HG02610 (cell line): ENCODE data around the gene LAMC2.
"Not testable (repeated sequence)": the region's sequence is repeated elsewhere in the genome, so short reads cannot be mapped to it uniquely, and the experiment has no call there.

Source experiments
- ATAC-seq: cut with Tn5 transposase; IDR thresholded peaks from one replicate; pipeline ENCODE4 v1.9.1; 2021; ENCODE audit warnings: mild to moderate bottlenecking, moderate library complexity; ENCODE audit not compliant: unreplicated experiment

LAMC2 gene

DNA sequence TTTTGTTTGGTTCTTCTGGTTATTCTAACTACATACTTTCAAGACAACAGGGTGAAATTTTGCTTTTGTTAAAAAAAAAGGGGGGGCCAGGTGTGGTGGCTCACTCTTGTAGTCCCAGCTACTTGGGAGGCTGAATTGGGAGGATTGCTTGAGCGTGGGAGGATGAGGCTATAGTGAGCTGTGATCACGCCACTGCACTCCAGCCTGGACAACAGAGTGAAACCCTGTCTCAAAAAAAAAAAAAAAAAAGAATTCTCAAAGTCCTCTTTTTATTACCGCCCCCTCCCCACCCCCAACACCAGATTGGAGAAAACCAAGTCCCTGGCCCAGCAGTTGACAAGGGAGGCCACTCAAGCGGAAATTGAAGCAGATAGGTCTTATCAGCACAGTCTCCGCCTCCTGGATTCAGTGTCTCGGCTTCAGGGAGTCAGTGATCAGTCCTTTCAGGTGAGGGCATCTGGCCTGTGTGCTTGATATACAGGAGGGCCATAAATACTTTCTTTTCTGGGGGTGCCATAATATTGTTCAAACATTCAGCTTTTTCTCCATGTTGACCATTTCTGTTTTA lies 50.2 kb downstream of the LAMC2 start:
- ATAC-seq, result no peak

DNA sequence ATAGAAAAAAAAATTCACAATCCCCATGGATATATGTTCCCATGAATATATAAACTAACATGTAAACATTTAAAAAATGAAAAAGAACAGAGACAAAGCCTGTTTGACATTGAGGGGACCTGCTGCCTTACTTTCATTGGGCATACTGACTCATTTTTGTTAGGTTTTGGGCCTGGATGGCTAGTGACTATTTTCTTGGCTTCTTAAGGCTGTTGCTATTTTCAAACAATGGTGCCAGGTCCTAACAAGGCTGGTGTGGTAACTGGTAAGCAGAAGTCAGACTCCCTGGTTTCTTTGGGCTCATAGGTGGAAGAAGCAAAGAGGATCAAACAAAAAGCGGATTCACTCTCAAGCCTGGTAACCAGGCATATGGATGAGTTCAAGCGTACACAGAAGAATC lies 51.0 kb downstream of the LAMC2 start:
- no peak for ATAC-seq

DNA sequence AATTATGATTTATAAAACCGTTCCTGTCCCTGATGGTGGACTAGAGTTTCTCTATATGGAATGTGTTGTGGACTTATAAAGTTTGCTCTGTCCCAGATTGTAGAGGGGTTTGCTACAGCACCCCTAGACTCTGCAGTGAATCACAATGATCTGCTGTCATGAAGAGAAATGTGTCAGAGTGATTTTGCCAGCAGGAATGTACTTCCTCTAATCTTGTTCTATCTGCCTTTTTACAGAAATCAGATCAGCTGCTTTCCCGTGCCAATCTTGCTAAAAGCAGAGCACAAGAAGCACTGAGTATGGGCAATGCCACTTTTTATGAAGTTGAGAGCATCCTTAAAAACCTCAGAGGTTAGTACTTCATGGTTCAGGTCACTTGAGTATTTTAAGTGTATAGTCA lies 52.0 kb downstream of the LAMC2 start:
- ATAC-seq, result no peak

DNA sequence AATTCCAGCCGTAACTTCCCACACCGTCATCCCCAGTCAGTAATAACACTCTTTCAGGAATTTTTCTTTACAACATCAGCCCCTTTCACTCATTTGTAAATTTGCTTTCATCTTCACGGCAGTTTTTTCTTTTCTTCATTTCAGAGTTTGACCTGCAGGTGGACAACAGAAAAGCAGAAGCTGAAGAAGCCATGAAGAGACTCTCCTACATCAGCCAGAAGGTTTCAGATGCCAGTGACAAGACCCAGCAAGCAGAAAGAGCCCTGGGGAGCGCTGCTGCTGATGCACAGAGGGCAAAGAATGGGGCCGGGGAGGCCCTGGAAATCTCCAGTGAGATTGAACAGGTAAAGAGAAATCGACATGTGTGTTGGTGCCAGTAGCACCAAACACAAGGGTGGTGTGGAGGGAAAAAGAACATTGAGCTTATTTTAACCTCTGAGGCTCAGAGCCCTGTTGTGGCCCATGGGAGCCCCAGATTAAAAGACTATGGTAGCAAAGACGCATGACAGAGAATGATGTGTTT lies 53.2 kb downstream of the LAMC2 start:
- ATAC-seq, result no peak

DNA sequence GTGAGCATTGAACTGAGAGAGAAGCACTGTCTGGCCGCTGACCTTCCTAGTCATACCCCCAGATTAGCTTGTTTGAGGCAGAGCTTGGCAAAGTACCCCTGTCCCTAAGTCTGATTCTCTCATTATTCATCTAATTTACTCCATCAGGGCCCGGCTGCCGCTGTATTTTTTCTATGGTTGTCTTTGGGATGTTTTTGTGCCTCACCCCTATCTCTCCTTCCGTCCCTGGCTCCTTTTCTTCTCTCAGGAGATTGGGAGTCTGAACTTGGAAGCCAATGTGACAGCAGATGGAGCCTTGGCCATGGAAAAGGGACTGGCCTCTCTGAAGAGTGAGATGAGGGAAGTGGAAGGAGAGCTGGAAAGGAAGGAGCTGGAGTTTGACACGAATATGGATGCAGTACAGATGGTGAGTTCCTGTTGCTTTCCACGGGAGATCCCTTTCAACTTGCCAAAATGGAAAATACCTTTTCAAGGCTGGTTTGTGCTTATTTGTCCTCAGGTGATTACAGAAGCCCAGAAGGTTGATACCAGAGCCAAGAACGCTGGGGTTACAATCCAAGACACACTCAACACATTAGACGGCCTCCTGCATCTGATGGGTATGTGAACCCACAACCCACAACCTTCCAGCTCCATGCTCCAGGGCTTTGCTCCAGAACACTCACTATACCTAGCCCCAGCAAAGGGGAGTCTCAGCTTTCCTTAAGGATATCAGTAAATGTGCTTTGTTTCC lies 53.9 kb downstream of the LAMC2 start:
- ATAC-seq, result no peak

DNA sequence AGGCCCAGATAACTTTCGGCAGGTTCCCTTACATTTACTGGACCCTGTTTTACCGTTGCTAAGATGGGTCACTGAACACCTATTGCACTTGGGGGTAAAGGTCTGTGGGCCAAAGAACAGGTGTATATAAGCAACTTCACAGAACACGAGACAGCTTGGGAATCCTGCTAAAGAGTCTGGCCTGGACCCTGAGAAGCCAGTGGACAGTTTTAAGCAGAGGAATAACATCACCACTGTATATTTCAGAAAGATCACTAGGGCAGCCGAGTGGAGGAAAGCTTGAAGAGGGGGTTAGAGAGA lies 54.4 kb downstream of the LAMC2 start:
- ATAC-seq, result no peak

DNA sequence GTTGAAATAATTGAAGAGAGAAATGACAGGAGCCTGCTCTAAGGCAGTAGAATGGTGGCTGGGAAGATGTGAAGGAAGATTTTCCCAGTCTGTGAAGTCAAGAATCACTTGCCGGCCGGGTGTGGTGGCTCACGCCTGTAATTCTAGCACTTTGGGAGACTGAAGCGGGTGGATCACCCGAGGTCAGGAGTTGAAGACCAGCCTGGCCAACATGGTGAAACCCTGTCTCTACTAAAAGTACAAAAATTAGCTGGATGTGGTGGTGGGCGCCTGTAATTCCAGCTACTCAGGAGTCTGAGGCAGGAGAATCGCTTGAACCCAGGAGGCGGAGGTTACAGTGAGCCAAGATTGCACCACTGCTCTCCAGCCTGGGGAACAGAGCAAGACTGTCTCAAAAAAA lies 54.8 kb downstream of the LAMC2 start:
- not testable (repeated sequence) for ATAC-seq

DNA sequence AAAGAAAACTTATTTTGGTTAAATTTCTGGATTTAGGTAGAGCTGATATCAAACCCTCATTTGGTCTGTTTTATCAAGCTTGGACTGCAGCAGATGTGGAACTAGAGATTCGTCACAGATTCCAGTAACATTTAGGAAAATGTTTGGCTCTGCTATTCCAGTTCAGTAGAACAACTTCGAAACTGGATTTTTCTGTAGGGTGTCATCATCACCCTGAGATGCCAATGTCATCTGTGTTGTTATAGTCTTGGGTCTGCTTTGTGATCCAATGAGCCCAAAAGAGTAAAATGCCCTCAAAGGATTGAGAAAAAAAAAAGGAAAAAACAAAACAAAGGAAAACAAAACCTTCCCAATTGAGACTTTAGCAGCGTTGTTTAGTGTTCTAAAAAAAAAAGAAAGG lies 55.4 kb downstream of the LAMC2 start:
- ATAC-seq, result no peak

DNA sequence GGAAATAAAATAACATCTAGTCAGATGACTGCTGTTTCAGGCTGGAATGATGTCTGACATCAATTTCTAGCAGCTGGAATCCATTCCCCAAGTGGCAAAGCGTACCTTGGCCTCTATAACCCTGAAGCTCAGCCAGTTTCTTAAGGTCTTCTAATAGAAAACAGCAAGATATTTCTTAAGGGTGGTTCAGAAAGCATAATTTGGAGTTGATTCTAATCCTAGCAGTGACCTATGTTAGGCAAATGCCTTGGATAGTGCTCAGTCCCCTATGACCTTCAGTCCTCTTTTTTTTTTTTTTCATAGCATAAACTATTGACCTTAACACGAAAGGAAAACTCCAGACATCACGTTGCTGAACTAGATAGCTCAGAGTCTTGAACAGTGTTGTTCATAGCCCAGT lies 56.5 kb downstream of the LAMC2 start:
- ATAC-seq, result no peak

DNA sequence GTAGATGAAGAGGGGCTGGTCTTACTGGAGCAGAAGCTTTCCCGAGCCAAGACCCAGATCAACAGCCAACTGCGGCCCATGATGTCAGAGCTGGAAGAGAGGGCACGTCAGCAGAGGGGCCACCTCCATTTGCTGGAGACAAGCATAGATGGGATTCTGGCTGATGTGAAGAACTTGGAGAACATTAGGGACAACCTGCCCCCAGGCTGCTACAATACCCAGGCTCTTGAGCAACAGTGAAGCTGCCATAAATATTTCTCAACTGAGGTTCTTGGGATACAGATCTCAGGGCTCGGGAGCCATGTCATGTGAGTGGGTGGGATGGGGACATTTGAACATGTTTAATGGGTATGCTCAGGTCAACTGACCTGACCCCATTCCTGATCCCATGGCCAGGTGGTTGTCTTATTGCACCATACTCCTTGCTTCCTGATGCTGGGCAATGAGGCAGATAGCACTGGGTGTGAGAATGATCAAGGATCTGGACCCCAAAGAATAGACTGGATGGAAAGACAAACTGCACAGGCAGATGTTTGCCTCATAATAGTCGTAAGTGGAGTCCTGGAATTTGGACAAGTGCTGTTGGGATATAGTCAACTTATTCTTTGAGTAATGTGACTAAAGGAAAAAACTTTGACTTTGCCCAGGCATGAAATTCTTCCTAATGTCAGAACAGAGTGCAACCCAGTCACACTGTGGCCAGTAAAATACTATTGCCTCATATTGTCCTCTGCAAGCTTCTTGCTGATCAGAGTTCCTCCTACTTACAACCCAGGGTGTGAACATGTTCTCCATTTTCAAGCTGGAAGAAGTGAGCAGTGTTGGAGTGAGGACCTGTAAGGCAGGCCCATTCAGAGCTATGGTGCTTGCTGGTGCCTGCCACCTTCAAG lies 57.3 kb downstream of the LAMC2 start:
- ATAC-seq, result no peak

DNA sequence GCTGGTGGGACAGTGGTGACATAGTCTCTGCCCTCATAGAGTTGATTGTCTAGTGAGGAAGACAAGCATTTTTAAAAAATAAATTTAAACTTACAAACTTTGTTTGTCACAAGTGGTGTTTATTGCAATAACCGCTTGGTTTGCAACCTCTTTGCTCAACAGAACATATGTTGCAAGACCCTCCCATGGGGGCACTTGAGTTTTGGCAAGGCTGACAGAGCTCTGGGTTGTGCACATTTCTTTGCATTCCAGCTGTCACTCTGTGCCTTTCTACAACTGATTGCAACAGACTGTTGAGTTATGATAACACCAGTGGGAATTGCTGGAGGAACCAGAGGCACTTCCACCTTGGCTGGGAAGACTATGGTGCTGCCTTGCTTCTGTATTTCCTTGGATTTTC lies 58.4 kb downstream of the LAMC2 start:
- ATAC-seq, result no peak

DNA sequence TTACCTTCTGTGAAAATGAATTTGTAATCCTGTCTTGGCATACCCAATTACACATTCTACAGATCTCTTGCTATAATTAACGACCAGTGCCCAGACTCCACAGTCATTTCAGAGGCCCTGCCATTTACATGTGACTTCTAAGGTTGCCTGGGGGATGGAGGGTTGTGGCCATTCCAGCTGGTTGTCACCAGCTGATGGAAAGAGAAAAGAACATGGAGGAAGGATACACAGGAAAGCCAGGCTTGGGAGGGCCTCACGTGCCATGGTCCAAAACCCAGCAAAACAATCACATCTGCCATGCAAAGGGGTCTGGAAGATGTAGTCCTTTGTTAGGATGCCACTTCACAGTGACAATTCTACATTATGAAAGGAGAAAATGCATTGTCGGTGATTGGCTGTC lies 59.3 kb downstream of the LAMC2 start:
- ATAC-seq, result no peak

DNA sequence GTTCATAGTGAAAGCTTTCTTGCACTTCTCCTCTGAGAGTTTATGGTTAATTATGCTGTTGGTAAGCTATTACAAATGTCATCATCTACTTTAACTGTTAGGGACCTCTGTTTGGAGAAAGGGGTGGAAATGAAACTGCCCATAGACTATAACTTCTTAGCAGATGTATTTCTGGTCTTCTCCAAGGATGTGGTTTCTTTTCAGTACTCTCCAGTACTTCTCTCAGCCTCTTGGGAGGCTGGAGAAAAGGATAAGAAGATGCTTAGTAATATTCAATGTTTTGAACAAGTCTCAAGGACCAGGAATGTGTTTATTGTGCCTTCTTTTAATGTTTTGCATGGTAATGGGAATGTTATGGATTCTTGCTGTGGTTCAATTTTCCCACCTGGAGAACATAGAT lies 60.4 kb downstream of the LAMC2 start:
- no peak for ATAC-seq

DNA sequence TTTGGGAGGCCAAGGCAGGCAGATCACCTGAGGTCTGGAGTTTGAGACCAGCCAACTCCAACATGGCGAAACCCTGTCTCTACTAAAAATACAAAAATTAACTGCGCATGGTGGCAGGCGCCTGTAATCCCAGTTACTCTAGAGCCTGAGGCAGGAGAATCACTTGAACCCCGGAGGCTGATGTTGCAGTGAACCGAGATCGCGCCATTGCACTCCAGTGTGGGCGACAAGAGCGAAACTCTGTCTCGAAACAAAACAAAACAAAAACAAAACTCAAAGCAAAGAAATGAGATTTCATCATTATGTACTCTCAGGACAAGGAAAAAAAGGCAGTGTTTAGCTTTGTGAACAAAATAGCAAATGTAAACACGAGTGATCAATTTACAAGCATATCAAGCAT lies 61.0 kb downstream of the LAMC2 start:
- no peak for ATAC-seq

DNA sequence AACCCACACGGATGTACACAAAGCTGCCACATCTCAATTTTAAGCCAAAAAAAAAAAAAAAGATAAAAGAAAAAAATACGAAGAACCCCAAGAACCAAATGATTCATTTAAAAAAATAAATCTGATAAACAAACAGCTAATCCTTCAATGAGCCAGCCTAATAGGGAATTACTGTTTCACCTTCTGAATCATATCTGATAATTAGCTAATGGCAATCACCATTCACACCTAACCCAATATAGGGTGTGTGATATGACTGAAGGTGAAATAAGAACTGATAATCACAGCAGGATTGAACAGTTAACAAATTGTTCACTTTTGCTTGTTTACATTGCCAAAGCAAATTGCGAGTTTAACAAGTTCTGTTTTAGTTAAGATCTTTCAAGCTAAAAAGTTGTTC lies 61.4 kb downstream of the LAMC2 start:
- no peak for ATAC-seq

DNA sequence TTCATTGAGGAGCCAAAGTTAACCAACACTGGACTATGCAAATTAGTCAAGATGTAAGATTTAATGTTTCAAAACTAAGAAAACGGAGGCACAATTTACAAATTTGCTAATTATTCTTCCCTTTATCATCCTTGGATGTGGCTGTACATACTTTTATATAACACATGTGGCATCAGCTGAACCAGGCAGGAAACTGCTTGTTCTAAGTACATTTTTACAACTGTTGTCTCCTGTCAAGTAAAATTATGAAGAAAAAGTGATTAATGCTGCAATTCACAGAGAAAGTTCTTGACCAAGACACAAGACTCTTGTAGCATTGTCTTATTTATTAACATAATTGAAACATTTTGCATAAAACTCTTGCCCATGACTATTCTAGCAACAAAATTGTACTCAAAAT lies 61.9 kb downstream of the LAMC2 start:
- ATAC-seq, result no peak

DNA sequence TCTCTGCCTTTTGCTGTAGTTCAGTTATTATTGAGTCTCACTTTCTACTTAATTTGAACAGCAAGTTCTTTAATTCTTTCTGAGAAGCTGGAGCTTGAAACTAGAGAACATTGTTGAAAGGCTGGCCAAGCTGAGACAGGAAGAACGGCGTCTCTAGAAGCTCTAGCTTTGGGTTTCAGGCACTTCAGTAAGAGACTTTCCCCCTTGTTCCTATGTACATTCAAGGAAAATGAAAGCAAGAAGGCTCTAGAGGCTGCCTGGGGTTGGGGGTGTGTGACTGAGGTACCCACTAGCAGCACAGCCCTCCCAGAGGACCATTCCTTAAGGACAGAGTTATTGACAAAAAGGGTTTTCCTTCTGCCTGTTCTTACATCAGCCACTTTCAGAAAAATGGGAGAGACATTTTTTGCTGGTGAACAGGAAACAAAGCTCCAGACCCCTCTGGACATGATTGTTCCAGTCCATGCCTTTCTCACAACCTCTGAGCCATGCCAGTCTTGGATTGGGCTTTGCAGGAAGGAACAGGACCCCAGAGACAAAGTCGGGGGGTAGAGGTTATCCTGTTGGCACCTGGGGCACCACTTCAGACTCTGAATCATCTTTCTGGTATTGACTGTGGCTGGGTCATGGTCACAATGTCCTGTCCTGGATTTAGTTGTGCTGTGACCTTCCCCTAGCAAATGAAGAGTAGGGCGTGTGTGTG lies 63.1 kb downstream of the LAMC2 start:
- ATAC-seq, result no peak

DNA sequence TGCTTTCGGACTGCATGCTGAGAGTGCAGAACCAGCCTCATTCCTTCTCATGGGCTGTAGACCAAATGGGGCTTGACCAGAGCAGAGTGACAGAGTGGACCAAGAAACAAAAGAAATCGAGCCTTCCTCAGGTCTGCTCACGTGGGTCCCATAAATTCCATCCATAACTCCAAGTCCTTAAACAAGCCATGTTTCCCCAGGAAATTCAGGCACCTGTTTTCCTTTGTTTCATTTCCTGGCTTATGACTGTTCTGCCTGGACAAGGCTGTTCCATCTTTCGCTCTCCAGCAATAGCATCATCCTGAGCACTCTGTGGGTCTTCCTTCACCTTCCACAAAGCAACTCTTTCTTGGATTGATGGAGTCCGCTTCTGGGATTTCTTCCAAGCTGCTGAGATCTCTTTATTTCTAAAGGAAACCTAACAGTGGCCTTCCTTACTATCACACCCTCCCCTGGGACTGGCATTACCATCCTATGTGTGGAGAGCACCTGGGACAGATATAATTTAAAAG lies 63.9 kb downstream of the LAMC2 start:
- ATAC-seq, result no peak

DNA sequence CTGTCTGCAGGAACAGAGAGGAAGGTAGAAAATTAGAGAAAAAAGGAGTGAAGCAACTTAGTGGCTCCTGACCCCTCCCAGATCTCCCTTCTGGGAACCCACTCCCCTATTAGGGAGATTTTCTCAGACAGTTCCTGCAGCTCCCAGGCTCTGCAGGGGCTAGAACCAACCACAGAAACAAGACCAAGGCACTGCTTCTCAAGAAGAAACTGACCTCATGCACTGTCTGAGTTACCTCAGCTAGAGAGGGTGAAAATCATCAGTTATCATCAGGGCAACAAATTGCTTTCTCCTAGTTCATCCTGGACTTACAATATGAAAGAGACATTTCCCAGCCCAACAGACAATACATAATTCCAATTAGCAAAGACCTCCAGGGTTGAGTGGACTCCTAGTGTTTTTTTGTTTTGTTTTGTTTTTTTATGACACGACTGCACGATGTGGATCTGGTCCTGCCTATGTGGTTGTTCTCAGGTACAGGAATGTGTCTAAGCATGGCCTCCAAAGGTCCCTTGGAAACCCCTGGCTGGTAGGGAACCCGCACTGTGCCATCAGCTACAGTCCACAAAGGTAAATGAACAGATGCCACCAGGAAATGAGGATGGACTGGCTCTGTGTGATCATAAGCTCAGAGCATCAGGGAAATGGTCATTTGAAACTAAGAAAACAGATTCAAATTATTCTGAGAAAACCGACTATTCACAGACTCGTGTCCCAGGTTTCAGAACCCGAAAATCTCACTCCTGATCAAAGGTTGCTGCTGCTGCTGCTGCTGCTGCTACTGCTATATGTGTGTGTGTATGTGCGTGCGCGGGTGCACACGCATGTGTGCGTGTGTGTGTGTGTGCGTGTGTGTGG lies 65.3 kb downstream of the LAMC2 start:
- no peak for ATAC-seq

DNA sequence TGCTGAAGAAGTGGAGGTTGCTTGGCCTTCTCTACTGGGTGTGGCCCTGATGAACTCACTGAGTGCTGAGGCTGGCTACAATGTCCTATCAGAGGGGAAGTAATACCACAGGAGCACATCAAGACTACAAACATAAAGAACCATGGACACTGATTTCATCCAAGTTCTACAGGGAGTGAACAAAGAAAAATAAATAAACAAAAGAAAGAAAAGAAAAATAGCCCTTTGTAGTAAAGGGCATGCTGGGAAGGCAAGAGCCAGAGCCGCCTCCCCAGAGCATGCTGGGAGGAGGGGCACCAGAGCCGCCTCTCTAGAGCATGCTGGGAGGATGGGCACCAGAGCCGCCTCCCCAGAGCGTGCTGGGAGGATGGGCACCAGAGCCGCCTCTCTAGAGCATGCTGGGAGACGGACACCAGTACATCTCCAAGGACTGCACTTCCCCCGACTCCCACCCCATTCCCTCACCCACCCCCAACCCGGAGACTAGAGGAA lies 65.9 kb downstream of the LAMC2 start:
- ATAC-seq, result no peak
